Measurements from ENCODE around the gene KCNMA1.

DNA sequence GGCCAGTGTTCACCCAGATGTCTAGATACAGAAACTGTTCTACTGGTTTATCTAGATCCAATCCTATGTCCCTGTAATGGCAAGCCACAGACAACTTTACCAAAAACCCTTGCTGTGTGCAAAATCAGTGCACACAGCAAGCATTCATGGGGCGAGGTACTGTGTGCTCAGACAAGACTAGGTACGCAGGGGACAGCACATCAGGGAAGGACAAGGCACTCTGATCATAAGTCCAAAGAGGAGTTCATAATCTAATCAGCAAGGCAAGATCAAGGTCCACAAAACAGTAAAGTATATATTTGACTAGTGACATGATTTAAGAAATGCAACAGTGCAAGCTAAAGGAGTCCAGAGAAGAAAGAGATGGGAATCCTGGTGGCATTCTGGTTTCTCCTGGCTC, 25.9 kb downstream of the KCNMA1 start:
- TF ChIP-seq GATA3 (IDR thresholded peaks at IDR 0.05; ENCODE audit: low read depth, low read length) (no peak), GATA2 (IDR thresholded peaks at IDR 0.05; ENCODE audit: low read depth, low read length) (no peak)

Measured in SH-SY5Y (cell line).